Activated naive CD4-positive, alpha-beta T cell treated with anti-CD3 and anti-CD28 coated beads, Interleukin-2, amount 50 U/mL, for 16 hours (primary cell): ENCODE results near the gene MAMDC4.
"Not testable (repeated sequence)": the region's sequence is repeated elsewhere in the genome, so short reads cannot be mapped to it uniquely, and the experiment has no call there.

ENCODE experiments used
- DNase-seq: peaks from one replicate; pipeline ENCODE4 v3.0.0-alpha.2; 2020

The MAMDC4 gene

DNA sequence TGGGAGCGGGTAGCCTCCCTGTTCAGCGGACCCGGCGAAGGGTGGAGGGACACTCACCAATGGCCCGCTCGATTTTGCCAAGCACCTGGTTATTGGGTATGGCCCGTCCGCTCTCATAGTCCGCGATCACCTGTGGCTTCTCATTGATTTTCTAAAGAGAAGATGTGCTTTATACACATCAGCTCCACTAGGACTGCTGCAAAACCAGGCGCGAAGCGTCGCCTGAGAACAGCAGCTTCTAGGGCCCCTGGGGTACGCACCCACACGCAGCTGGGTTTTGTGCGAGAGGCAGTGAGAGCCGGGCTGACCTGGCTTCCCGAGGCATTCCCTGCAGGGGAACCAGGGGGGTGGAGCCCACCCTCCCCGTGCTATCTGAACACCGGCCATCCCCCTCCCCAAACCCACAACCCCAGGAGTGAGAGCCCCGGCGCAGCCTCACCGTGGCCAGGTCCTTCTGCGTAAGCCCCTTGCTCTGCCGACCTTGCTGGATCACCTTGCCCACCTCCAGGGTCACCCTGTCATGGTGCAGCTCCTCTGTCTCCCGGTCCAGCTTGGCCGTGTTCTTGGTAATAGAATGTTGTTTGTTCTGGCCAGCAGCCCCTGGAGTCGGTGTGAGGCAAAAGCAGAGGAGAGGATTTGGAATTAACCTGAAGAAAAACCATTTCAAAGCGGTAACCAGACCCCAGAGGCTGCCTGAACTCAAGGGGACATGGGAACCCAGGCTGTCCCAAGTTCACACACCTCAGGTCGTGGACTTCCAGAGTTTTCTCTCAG is 10.9 kb downstream of the MAMDC4 start:
- DNase-seq, result no peak

DNA sequence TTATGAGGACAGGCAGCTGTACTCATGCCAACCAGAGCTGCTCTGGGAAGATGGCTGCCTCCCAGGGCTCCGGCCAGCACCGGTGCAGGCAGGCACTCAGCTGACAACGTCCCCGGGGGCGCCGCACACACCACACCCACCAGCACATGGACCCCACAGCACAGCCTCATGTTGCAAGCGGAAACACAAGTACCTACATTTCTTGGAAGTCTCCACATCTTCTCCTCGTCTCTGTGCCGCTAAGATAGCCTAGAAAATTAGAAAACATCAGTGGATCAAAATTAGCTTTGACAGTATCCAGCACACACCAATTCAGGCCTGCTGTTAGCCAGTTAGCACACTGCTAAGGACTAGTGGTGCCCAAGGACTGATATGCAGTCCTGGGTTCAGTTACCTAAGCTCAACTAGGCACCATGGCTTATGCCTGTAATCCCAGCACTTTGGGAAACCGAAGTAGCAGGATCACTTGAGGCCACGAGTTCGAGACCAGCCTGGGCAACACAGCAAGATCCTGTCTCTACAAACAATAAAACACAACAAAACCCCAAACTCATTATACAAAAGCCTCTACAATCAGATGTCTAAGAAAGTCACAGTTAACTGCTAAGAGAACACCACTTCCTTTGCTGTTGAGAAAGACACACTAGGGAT is 11.6 kb downstream of the MAMDC4 start:
- DNase-seq, result no peak

GRCh38 chr9:136865041-136865767 is 13.1 kb downstream of the MAMDC4 start:
- peak; percentile 10 for DNase-seq

DNA sequence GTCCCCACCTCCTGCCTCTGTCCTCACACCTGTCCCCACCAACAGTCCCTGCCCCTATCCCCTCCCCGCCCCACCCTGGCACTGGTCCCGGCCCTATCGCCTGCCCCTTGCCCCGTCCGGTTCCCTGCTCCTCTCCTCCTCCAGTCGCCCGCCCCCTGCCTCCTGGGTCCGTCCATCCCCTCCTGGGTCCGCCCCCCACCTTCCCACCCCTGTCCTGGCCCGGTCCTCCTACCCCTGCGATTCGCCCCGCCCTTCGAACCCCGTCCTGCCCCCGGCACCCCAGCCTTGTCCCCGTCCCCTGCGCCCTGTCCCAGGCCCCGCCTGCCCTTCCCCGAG is 13.6 kb downstream of the MAMDC4 start:
- no peak for DNase-seq

GRCh38 chr9:136866898-136867421 is 14.8 kb downstream of the MAMDC4 start:
- DNase-seq, result not testable (repeated sequence)

- DNase-seq, result no peak
Observed at GRCh38 chr9:136867480-136867879, 15.3 kb downstream of the MAMDC4 start.

DNA sequence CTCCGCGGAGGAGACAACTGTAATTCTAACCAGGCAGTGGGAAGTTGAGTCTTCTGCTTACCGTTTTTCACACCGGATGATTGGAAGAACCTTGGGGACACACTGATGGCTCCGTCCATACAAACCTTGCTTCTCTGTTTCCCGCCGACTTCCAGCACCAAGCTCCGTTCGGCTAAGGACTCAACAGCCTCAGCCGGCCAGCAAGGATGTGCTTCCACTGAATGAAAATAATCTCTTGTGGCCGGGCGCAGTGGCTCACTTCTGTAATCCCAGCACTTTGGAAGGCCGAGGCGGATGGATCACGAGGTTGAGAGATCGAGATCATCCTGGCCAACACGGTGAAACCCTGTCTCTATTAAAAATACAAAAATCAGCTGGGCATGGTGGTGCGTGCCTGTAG is 15.8 kb downstream of the MAMDC4 start:
- no peak for DNase-seq

- no peak for DNase-seq
Observed at GRCh38 chr9:136868644-136869043, 16.5 kb downstream of the MAMDC4 start.

- not testable (repeated sequence) for DNase-seq
Observed at GRCh38 chr9:136869611-136870010, 17.5 kb downstream of the MAMDC4 start.

- no peak for DNase-seq
Observed at GRCh38 chr9:136875155-136875554, 23.0 kb downstream of the MAMDC4 start.

GRCh38 chr9:136876476-136876875 is 24.3 kb downstream of the MAMDC4 start:
- no peak for DNase-seq

DNA sequence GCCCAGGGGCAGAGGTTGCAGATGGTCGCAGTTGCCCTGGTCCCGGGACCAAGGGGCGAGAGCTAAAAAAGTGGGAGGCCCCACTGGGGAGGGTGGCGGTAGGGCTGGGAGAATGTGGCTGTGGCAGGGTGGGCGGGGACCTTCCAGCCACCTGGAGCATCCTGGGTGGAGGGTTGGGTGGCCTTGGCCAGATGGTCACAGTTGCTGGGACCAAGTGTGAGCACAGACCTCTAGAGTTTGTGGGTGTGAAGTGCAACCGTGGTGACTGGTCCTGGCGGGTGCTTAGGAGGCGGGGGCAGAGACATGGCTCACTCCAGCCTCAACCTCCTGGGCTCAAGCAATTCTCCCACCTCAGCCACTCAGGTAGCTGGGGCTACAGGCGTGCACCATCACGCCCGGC is 28.5 kb downstream of the MAMDC4 start:
- no peak for DNase-seq

- DNase-seq, result peak; percentile 35
Observed at GRCh38 chr9:136881691-136882108, 29.6 kb downstream of the MAMDC4 start.

DNA sequence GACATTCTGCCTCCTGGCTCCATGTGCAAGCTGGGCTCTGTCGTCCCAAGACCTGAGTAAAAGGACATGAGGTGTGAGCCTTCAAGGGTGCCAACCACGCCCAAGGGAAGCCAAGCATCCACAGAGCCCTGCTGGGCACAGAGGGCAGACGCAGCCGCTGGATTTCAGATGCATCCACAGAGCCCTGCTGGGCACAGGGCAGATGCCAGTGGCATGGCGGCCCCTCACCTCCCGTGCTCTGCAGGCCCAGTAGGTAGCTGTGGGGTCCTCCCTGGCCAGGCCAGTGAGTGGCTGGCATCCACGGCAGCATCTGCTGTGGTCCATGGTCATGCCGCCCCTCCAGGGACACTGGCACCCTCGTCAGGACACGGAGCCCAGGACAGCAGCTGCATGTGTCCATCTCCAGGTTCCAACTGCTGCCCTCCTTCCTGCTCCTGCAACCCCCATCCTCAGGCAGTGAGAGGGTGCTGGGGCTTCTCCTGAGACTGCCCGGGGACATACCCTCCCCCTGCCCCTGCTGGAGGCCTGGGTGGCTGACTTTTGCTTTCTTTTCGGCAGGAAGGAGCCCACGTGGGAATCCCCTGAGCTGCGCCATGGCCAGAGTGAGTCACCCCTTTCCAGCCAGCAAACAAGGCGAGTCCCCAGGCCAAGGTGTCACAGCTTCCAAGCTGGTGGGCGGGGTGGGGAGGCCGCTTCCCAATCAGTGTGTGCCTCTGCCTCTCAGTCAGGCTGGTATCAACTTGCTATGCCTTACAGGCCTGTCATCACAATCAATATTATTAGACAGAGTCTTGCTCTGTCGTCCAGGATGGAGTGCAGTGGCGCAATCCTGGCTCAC is 30.2 kb downstream of the MAMDC4 start:
- DNase-seq, result peak; percentile 90

GRCh38 chr9:136882947-136883283 is 30.8 kb downstream of the MAMDC4 start:
- DNase-seq, result not testable (repeated sequence)

DNA sequence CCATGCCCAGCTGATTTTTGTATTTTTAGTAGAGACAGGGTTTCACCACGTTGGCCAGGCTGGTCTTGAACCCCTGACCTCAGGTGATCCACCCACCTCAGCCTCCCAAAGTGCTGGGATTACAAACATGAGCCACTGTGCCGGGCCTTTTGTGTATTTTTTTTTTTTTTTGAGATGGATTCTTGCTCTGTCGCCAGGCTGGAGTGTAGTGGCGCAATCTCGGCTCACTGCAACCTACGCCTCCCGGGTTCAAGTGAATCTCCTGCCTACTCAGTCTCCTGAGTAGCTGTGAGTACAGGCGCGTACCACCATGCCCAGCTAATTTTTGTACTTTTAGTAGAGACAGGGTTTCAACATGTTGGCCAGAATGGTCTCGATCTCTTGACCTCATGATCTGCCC is 31.5 kb downstream of the MAMDC4 start:
- DNase-seq, result not testable (repeated sequence)

GRCh38 chr9:136885950-136886578 is 33.9 kb downstream of the MAMDC4 start, which contains the start of gene TRAF2:
TSS of gene TRAF2 (plus strand) at chr9:136886516. CDS start at chr9:136898741, 12,225 bp downstream.
- peak; percentile 99 for DNase-seq

GRCh38 chr9:136886610-136887597 is 34.8 kb downstream of the MAMDC4 start:
- peak; percentile 37 for DNase-seq

DNA sequence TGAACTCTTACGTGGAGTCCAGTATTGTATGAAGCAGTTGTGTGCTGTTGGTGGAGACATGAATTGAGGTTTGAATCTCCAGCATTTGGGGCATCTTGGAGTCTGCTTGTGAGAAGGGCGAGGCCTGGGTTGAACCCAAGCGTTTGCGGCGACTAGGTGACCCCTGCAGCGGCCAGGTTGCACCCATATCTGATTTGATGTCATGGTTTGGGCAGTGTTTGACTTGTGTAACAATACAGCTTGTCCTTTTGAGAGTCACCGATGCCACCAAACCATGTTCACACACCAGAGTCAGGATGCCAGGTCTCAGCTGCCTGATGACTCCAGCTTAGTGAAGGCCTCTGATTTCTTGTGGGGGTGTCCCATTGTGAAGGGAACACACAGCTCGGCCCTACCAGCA is 36.3 kb downstream of the MAMDC4 start:
- DNase-seq, result no peak

DNA sequence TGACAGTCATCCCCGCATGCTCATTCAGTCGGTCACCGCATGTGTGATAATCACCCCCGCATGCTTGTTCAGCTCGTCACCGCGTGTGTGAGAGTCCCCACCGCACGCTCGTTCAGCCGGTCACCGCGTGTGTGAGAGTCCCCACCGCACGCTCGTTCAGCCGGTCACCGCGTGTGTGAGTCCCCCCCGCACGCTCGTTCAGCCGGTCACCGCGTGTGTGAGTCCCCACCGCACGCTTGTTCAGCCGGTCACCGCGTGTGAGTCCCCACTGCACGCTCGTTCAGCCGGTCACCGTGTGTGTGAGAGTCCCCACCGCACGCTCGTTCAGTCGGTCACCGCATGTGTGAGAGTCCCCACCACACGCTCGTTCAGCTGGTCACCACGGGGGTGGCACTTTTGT is 37.7 kb downstream of the MAMDC4 start:
- DNase-seq, result no peak

DNA sequence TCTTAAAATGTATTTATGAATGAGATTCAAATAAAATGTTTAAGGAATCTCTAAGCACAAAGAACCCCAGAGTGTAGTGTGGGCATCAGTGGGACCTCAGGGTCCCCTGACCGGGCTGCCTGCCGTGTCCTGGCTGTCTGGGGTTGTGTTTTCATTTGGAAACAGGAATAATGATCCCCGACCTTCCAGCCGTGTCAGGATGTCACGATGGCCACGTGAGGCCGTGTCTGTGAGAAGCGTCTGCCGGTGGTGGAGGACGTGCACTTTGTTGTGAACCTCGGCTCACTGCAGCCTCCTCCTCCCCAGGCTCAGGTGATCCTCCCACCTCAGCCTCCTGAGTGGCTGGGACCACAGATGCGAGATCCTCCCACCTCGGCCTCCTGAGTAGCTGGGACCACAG is 38.5 kb downstream of the MAMDC4 start:
- DNase-seq, result no peak
